ENCODE data around the gene FGD1. TPM values are rescaled to one million over a fixed set of nuclear protein-coding genes. Genes with fewer than 3 reads are reported as not detected.

FGD1 gene
- total RNA-seq, 1 donor from 2014 or later, result 9.4 TPM

GRCh38 chrX:54473993-54474859 is 21.8 kb downstream of the FGD1 start:
- FAIRE-seq (no peak), DNase-seq (ENCODE audit: low spot score in 2 of 2) (no peak)

GRCh38 chrX:54470054-54470760 is 25.8 kb downstream of the FGD1 start:
- DNase-seq (ENCODE audit: low spot score in 2 of 2), result no peak
- FAIRE-seq, result no peak

GRCh38 chrX:54452920-54453319 is 43.1 kb downstream of the FGD1 start:
- FAIRE-seq (no peak), DNase-seq (ENCODE audit: low spot score in 2 of 2) (no peak)

GRCh38 chrX:54449929-54450328 is 46.1 kb downstream of the FGD1 start:
- DNase-seq (ENCODE audit: low spot score in 2 of 2) (no peak), FAIRE-seq (no peak)

GRCh38 chrX:54447461-54447860 is 48.6 kb downstream of the FGD1 start:
- no peak for DNase-seq (ENCODE audit: low spot score in 2 of 2)
- FAIRE-seq, result no peak

- DNase-seq (ENCODE audit: low spot score in 2 of 2) (no peak), FAIRE-seq (no peak)
These were observed 50.0 kb downstream of the FGD1 start for GRCh38 chrX:54446084-54446483.

- FAIRE-seq, result no peak
- no peak for DNase-seq (ENCODE audit: low spot score in 2 of 2)
These were observed 51.3 kb downstream of the FGD1 start for GRCh38 chrX:54444752-54445151.

GRCh38 chrX:54442790-54443189 is 53.2 kb downstream of the FGD1 start:
- DNase-seq (ENCODE audit: low spot score in 2 of 2) (no peak), FAIRE-seq (no peak)

GRCh38 chrX:54439960-54440871 is 55.8 kb downstream of the FGD1 start, which contains the start of gene TSR2:
Gene TSR2, plus strand, starts transcription at chrX:54440404. Its CDS starts 18 bp downstream, at chrX:54440422.
- peak; percentile 49 to 61 for DNase-seq (ENCODE audit: low spot score in 2 of 2)
- no peak for FAIRE-seq

- FAIRE-seq, result no peak
- DNase-seq (ENCODE audit: low spot score in 2 of 2), result no peak
These were observed 60.9 kb downstream of the FGD1 start for GRCh38 chrX:54435121-54435520.

- no peak for FAIRE-seq
- no peak for DNase-seq (ENCODE audit: low spot score in 2 of 2)
These were observed 65.5 kb downstream of the FGD1 start for GRCh38 chrX:54430519-54430918.

- FAIRE-seq (no peak), DNase-seq (ENCODE audit: low spot score in 2 of 2) (no peak)
These were observed 68.1 kb downstream of the FGD1 start for GRCh38 chrX:54427837-54428424.

GRCh38 chrX:54423161-54423888 is 72.7 kb downstream of the FGD1 start:
- DNase-seq (ENCODE audit: low spot score in 2 of 2), result no peak
- FAIRE-seq, result no peak

- no peak for DNase-seq (ENCODE audit: low spot score in 2 of 2)
- no peak for FAIRE-seq
These were observed 73.9 kb downstream of the FGD1 start for GRCh38 chrX:54422168-54422567.

GRCh38 chrX:54419559-54420302 is 76.3 kb downstream of the FGD1 start:
- DNase-seq (ENCODE audit: low spot score in 2 of 2) (no peak), FAIRE-seq (no peak)

- DNase-seq (ENCODE audit: low spot score in 2 of 2) (no peak), FAIRE-seq (no peak)
These were observed 79.1 kb downstream of the FGD1 start for GRCh38 chrX:54416965-54417364.

- no peak for FAIRE-seq
These were observed 80.3 kb downstream of the FGD1 start for GRCh38 chrX:54415534-54416350.

GRCh38 chrX:54413753-54414152 is 82.3 kb downstream of the FGD1 start:
- no peak for DNase-seq (ENCODE audit: low spot score in 2 of 2)
- FAIRE-seq, result no peak

More at GRCh38 chrX:54415534-54416350, 80.3 kb downstream of the FGD1 start:
- DNase-seq (ENCODE audit: low spot score in 2 of 2), result no peak
